GM21381 (cell line): Measurements from ENCODE around the gene PRRX2.

Experiments used
- ATAC-seq: cut with Tn5 transposase; IDR thresholded peaks from one replicate; pipeline ENCODE4 v1.9.1; 2021; ENCODE audit warnings: mild to moderate bottlenecking, moderate library complexity; ENCODE audit not compliant: unreplicated experiment

The PRRX2 gene

DNA sequence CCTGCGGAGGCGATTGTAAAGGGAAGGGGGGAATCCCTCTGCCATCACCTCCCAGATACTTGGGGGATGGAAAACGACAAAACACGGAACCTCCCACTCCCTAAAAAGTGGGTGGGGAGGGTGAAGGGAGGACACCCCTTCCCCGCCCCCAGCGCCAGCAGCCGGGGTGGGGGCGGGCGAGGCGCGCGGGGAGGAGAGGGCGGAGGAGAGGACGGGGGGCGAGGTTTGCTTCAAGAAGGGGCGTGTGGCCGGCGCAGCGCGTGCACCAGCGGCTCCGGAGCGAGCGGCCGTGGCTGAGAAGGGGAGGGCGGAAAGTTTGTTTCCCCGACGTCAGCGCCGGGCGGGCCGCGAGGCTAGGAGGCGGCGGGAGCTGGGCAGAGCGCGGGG is at the start of gene PRRX2:
Gene PRRX2 (plus strand): TSS at position 259 of the 387 bp plus-strand sequence. CDS start 221 bp downstream, outside the sequence.
- ATAC-seq, result no peak

- no peak for ATAC-seq
Measured at GRCh38 chr9:129617167-129617566, 48.3 kb upstream of the PRRX2 start.

DNA sequence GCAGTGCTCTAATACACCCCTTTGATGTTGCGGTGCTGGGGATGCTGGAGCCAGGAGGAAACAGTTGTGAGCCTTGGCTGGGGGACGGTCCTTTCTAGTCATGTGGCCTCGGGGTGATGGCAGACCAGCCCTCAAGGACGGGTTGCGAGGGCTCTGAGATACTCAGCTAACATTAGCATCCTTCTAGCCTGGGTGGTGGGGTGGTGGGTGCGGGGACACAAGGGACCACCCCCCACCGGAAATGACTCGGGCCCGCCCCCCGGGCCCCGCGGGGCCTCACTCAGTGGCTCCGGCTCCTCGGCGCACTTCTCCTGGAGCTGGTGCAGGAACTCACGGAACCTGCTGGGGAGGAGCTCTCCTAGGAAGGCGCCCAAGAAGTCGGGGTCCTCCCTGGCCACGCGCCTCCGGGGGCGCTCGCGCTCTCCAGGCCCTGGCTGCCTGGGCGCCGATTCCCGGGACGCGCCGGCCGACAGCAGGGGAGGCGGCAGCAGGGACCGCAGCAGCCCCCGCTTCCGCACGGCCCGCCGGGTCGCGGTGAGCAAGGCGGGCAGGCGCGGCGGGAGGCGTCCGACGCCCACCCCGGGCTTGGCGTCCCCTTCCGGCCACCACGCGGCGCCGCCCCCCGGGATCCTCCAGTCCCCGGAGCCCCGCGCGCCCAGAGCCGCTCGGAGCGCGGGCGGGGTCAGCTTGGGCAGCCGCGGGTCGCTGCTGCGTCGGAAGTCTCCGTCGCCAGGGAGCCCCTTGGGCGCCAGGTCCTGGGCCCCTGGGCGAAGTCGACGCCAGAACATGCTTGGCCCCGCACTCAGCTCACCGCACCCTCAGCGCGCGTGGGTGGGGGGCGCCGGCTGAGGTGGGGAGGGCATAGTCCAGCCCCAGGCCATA is 45.4 kb upstream of the PRRX2 start:
- no peak for ATAC-seq

GRCh38 chr9:129620669-129621295 is 44.7 kb upstream of the PRRX2 start, which contains the start of gene C9orf50:
TSS of gene C9orf50 (minus strand) at chr9:129621101. CDS start at chr9:129620574, 527 bp downstream.
- no peak for ATAC-seq

DNA sequence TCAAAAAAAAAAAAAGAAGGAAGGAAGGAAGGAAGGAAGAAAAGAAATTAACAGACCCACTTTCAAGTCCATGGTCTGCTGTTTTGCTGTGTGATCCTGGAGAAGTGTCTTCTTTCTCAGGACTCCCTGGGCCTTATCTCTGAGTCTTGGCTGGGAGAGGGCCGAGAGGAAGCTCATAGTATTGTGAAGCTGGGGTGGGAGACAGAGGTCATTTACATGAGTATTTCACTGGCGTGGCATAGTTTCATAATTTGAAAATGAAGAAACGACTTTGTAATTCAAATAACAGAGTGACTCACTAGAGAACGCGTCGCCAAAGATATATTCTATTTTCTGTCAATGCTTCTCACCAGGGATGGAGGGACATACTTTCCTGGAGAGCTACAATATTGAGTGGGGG is 42.1 kb upstream of the PRRX2 start:
- no peak for ATAC-seq

DNA sequence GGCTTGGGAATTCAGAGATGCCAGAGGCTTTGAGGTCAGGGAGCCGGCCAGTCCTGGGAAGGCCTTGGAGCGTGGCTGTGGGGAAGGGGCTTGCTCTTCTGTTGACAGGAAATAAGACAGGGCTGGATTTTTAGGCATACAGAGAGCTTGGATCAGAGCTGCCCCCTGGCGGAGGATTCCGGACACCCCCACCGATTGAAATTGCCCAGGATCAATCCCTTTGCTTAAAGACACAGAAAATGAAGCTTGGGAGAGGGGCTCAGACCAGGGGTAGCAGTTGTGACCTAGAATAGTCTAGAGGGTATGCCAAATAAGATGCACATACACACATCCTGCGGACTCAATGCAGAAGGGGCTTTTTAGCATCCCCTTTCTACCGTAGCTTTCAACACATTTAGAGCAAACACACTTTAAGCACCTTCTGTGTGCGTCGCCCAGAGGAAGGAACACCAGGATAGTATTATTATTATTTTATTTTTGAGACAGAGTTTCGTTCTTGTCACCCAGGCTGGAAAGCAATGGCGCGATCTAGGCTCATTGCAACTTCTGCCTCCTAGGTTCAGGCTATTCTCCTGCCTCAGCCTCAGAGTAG is 41.2 kb upstream of the PRRX2 start:
- ATAC-seq, result no peak

GRCh38 chr9:129624947-129625346 is 40.5 kb upstream of the PRRX2 start:
- ATAC-seq, result no peak

GRCh38 chr9:129626079-129626624 is 39.3 kb upstream of the PRRX2 start, which contains the start of gene NTMT1:
TSS of gene NTMT1 (plus strand) at chr9:129626163. CDS start at chr9:129632704, 6,541 bp downstream.
- peak; percentile 79 for ATAC-seq

DNA sequence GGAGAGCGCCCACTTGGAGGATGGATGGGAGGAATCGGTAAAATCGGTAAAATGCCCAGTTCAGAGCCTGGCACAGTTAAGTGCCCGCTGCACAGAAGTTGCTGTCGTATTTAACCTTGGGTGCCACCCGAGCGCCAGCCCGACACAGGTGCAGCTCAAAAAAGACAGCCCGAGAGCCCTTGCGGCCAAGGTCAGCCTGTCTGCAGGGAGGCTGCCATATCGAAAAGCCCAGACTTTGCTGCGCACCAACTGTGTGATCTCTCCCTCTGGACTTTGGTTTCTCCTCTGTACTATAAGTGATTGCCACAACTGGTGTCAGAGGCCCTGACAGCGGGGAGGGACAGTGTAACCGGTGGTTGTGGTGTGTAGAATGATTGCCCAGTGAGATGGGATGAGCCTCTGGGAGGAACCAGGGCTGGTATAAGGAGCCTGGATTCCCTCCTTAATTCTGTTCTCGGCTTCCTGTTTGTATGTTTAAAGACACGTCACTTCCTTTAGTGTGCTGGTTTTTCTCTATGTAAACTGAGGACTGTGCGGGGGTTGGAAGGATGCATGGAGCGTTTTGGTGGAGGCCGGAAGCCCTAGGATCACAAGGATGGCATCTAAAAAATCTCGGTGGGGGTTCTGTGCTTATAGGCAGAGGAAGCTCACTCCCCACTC is 38.7 kb upstream of the PRRX2 start:
- peak; percentile 8 for ATAC-seq

- no peak for ATAC-seq
Measured at GRCh38 chr9:129627556-129628440, 37.6 kb upstream of the PRRX2 start.

GRCh38 chr9:129628709-129629108 is 36.7 kb upstream of the PRRX2 start:
- ATAC-seq, result no peak

GRCh38 chr9:129629251-129629820 is 36.1 kb upstream of the PRRX2 start:
- ATAC-seq, result no peak

DNA sequence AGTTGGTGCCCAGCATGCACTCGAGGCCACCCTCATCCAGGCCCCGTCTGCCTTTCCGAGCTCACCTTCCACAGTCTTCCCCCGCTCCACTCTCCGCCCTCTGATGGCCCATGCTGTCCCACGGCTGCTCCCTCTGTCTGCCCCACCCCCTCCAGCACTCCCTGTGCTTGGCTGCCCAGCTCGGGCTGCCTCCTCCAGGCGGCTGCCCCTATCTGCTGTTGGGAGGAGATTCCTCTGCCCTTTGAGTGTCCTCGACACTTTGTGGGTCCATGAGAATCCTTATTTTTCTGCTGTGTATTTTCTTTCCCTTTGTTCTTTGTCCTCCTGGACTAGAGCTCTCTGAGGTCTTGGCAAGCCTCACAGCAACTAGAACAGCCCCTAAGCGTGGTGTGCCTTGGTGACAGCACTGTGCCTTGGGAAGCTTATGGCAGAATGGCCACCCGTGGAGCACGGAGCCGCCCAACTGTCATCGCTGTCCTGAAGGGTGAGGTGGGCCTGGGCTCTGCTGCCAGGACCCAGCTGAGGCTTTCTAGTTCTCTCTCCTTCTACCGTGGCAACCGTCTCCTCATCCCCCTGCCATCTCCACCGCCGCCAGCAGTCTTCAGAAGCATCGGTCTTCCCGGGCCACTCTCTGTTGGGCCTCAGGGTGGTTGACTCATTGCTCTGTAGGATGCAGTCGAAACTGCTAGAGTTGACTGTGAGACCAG is 34.3 kb upstream of the PRRX2 start:
- ATAC-seq, result no peak

DNA sequence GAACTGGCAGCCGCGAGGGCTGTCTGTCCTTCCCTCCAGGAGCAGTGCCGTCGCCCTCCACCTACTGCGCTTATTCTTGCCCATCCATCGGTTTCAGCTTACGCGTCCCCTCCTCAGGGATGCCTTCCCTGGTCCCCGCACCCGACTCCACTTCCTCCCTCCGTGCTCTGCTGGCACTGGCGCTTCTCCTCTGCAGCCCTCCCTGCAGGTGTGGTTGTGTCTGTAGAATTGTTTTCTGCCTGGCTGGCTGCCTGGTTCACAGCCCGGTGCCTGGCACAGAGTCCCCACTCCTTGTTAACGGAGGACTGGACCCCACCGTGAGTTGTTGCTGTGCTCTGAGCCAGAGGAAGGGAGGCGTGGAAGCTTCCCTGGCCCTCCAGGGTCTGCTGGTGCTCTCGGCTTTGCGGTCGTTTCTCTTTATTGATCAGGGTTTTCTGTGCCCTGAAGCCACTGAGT is 33.7 kb upstream of the PRRX2 start:
- no peak for ATAC-seq

- ATAC-seq, result no peak
Measured at GRCh38 chr9:129632460-129632859, 33.0 kb upstream of the PRRX2 start.

DNA sequence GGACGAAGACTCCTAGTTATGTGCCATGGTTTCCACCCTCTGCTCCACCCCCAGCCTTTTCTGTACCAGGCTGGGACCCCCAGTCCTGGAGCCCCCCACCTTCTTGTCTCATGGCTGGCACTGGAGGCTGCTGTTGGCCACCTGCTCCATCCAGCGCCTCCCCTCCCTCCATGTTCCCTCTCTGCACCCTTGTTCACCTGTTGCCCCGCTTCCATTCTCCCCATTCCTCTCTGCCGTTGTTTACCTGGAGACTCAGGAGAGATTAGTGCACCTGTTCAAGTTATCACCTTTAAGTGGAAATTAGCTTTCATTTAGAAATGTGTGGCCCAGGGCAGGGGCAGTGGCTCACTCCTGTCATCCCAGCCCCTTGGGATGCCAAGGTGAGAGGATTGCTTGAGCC is 32.2 kb upstream of the PRRX2 start:
- ATAC-seq, result no peak

GRCh38 chr9:129633848-129634247 is 31.6 kb upstream of the PRRX2 start:
- ATAC-seq, result no peak

- no peak for ATAC-seq
Measured at GRCh38 chr9:129635099-129636065, 30.1 kb upstream of the PRRX2 start.
